Ovary (tissue), 3 donors: ENCODE data around the gene GPR21.

ENCODE experiments used
- EP300 ChIP-seq: sonication (generic); formaldehyde crosslinking; IDR thresholded peaks from one replicate; pipeline ENCODE4 v1.6.1; 2017; ENCODE audit warnings: antibody characterized with exemption
- POLR2A ChIP-seq: fragments of 450-650 bp; IDR thresholded peaks from one replicate; pipeline ENCODE4 v1.6.1; 2017; ENCODE audit warnings: antibody characterized with exemption, mild to moderate bottlenecking, moderate library complexity
- TF ChIP-seq, protein P1 (sequence below), 3 donors: fragments of 450-650 bp in 2 of 3; fragments of 200-600 bp in 1 of 3; IDR thresholded peaks; one replicate each; pipeline versions ENCODE4 v1.5.1 to v1.8.0; 2016 to 2022; ENCODE audit warnings: antibody characterized with exemption in 3 of 3, mild to moderate bottlenecking in 1 of 3
- donor health status: DM: no; HTN: no; CAD: no.

- TF ChIP-seq, protein P1, sequence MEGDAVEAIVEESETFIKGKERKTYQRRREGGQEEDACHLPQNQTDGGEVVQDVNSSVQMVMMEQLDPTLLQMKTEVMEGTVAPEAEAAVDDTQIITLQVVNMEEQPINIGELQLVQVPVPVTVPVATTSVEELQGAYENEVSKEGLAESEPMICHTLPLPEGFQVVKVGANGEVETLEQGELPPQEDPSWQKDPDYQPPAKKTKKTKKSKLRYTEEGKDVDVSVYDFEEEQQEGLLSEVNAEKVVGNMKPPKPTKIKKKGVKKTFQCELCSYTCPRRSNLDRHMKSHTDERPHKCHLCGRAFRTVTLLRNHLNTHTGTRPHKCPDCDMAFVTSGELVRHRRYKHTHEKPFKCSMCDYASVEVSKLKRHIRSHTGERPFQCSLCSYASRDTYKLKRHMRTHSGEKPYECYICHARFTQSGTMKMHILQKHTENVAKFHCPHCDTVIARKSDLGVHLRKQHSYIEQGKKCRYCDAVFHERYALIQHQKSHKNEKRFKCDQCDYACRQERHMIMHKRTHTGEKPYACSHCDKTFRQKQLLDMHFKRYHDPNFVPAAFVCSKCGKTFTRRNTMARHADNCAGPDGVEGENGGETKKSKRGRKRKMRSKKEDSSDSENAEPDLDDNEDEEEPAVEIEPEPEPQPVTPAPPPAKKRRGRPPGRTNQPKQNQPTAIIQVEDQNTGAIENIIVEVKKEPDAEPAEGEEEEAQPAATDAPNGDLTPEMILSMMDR (IDR thresholded peaks at IDR 0.05): no peak
- no peak for TF ChIP-seq POLR2A
- no peak for TF ChIP-seq EP300
Measured at GRCh38 chr9:123040801-123041200, 7.3 kb downstream of the GPR21 start.
